Calu3 (cell line): Measurements from ENCODE around the gene KDM7A. TPM values are rescaled to one million over a fixed set of nuclear protein-coding genes. Genes with fewer than 3 reads are reported as not detected.
"Not testable (repeated sequence)": the region's sequence is repeated elsewhere in the genome, so short reads cannot be mapped to it uniquely, and the experiment has no call there.

ENCODE experiments used
- BruUV-seq: library from RNA; stranded (reverse); fragments of 400-500 nt; replicated peaks from 2 replicates; lab custom pipeline; 2021; lab: Mats Ljungman, UMichigan
- CTCF ChIA-PET: fragments of 300-600 bp; sonication (Branson Sonifier 250); formaldehyde crosslinking; loops from one replicate; lab custom pipeline; 2022; ENCODE audit warnings: antibody characterized with exemption; lab: Charles Lee
- DNase-seq: peaks from one replicate; pipeline ENCODE4 v3.0.0; 2022
- H3K27ac Mint-ChIP-seq: one replicate; pipeline ENCODE4 v1.8.0; 2022; ENCODE audit warnings: mixed read lengths; ENCODE audit not compliant: unreplicated experiment
- H3K27me3 Mint-ChIP-seq: one replicate; pipeline ENCODE4 v1.8.0; 2022; ENCODE audit warnings: mixed read lengths; ENCODE audit not compliant: unreplicated experiment
- H3K36me3 Mint-ChIP-seq: one replicate; pipeline ENCODE4 v1.8.0; 2022; ENCODE audit warnings: mild to moderate bottlenecking, moderate library complexity, mixed read lengths; ENCODE audit not compliant: insufficient read depth, unreplicated experiment
- H3K4me1 Mint-ChIP-seq: one replicate; pipeline ENCODE4 v1.8.0; 2022; ENCODE audit warnings: mild to moderate bottlenecking, low read depth, mixed read lengths; ENCODE audit not compliant: unreplicated experiment
- H3K4me3 Mint-ChIP-seq: one replicate; pipeline ENCODE4 v1.8.0; 2022; ENCODE audit warnings: mild to moderate bottlenecking, low read depth, moderate library complexity, mixed read lengths; ENCODE audit not compliant: unreplicated experiment
- H3K9me3 Mint-ChIP-seq: one replicate; pipeline ENCODE4 v1.8.0; 2022; ENCODE audit warnings: low read depth, mixed read lengths; ENCODE audit not compliant: unreplicated experiment
- CTCF ChIP-seq: fragments of 200-600 bp; IDR thresholded peaks from one replicate; pipeline ENCODE4 v1.8.0; 2022; ENCODE audit warnings: antibody characterized with exemption; ENCODE audit not compliant: unreplicated experiment
- intact Hi-C: fragments of 100-400 bp; cut with micrococcal nuclease; formaldehyde crosslinking; loops from one replicate; pipeline ENCODE4 v1.10.0; 2022; ENCODE audit not compliant: unreplicated experiment
- total RNA-seq: library from RNA; stranded (reverse); gene quantifications from 2 replicates; pipeline ENCODE4 v1.2.3, GENCODE V29; 2022

KDM7A gene
- total RNA-seq, 1 experiment from 2014 or later, result 2.7 TPM

- CTCF ChIA-PET, result no interaction called here
- no peaks in the 10 kb centered on the region for H3K4me1 Mint-ChIP-seq
- H3K9me3 Mint-ChIP-seq, result peaks cover 3% of the 10 kb centered on the region
- no peaks in the 10 kb centered on the region for H3K36me3 Mint-ChIP-seq
- DNase-seq, result no peak
- no peak for TF ChIP-seq CTCF
- peaks cover 52% of the 10 kb centered on the region for H3K27me3 Mint-ChIP-seq
- BruUV-seq, result no TSS peak
- intact Hi-C loops, result no loop called here
- no peak overlapping the region for H3K4me3 Mint-ChIP-seq
- H3K27ac Mint-ChIP-seq, result no peak overlapping the region
Observed at GRCh38 chr7:140203556-140203955, 26.8 kb upstream of the KDM7A start.

- peaks cover 46% of the 10 kb centered on the region for H3K27me3 Mint-ChIP-seq
- H3K4me3 Mint-ChIP-seq, DNase-seq, CTCF ChIA-PET, intact Hi-C loops, BruUV-seq, H3K27ac Mint-ChIP-seq, H3K36me3 Mint-ChIP-seq, H3K9me3 Mint-ChIP-seq, H3K4me1 Mint-ChIP-seq: not testable (repeated sequence)
Observed at GRCh38 chr7:140202942-140203341, 26.2 kb upstream of the KDM7A start.

- TF ChIP-seq CTCF, result no peak
- no TSS peak for BruUV-seq
- H3K4me1 Mint-ChIP-seq, result no peaks in the 10 kb centered on the region
- peaks cover 37% of the 10 kb centered on the region for H3K27me3 Mint-ChIP-seq
- CTCF ChIA-PET, result interaction anchor here (0.6 kb wide), 1 partner anchor 20 kb away, joined by 3 read pairs; no protein-coding TSS in a partner anchor
- H3K36me3 Mint-ChIP-seq, result no peaks in the 10 kb centered on the region
- no peak for DNase-seq
- H3K27ac Mint-ChIP-seq, result no peak overlapping the region
- intact Hi-C loops, result no loop called here
- peaks cover 3% of the 10 kb centered on the region for H3K9me3 Mint-ChIP-seq
- H3K4me3 Mint-ChIP-seq, result no peak overlapping the region
Observed at GRCh38 chr7:140201393-140201792, 24.6 kb upstream of the KDM7A start.

- CTCF ChIA-PET, result no interaction called here
- peak; percentile 33 for DNase-seq
- H3K27me3 Mint-ChIP-seq, result peaks cover 37% of the 10 kb centered on the region
- H3K4me1 Mint-ChIP-seq, result no peaks in the 10 kb centered on the region
- no peaks in the 10 kb centered on the region for H3K36me3 Mint-ChIP-seq
- peaks cover 6% of the 10 kb centered on the region for H3K9me3 Mint-ChIP-seq
- no peak overlapping the region for H3K4me3 Mint-ChIP-seq
- intact Hi-C loops, result no loop called here
- no peak for TF ChIP-seq CTCF
- no peak overlapping the region for H3K27ac Mint-ChIP-seq
- BruUV-seq, result no TSS peak
Observed at GRCh38 chr7:140200061-140200989, 23.5 kb upstream of the KDM7A start.

GRCh38 chr7:140197938-140198337 lies 21.2 kb upstream of the KDM7A start:
- peaks cover 3% of the 10 kb centered on the region for H3K9me3 Mint-ChIP-seq
- no peak for TF ChIP-seq CTCF
- CTCF ChIA-PET, result no interaction called here
- no TSS peak for BruUV-seq
- H3K27me3 Mint-ChIP-seq, result peaks cover 19% of the 10 kb centered on the region
- no peaks in the 10 kb centered on the region for H3K4me1 Mint-ChIP-seq
- no peak for DNase-seq
- intact Hi-C loops, result no loop called here
- H3K36me3 Mint-ChIP-seq, result no peaks in the 10 kb centered on the region
- no peak overlapping the region for H3K27ac Mint-ChIP-seq
- no peak overlapping the region for H3K4me3 Mint-ChIP-seq
